GM23248 (cell line): ENCODE results near the gene CD47.

Source experiments
- EZH2 ChIP-seq: fragments of 200-600 bp; sonication (generic); IDR thresholded peaks from 2 replicates; pipeline ENCODE4 v1.6.1; 2018; ENCODE audit warnings: antibody characterized with exemption, mild to moderate bottlenecking; ENCODE audit not compliant: insufficient read depth, poor library complexity, severe bottlenecking
- EZH2phosphoT487 ChIP-seq: fragments of 200-600 bp; sonication (generic); IDR thresholded peaks from 2 replicates; pipeline ENCODE4 v1.6.1; 2018; ENCODE audit warnings: antibody characterized with exemption, moderate library complexity, mild to moderate bottlenecking, low read depth; ENCODE audit not compliant: insufficient read depth

- TF ChIP-seq EZH2phosphoT487: no peak
- TF ChIP-seq EZH2: no peak
These were observed 2.8 kb upstream of the CD47 start for GRCh38 chr3:108093616-108094015.
